Stimulated activated CD4-positive, alpha-beta T cell treated with anti-CD3 and anti-CD28 coated beads, Interleukin-1b, Interleukin-23, amount 100 ng/mL, for 24 hours (primary cell): ENCODE measurements around the gene ULK1.
"Not testable (repeated sequence)": the region's sequence is repeated elsewhere in the genome, so short reads cannot be mapped to it uniquely, and the experiment has no call there.

Experiments used
- DNase-seq, 4 experiments: peaks; one replicate each; pipeline ENCODE4 v3.0.0-alpha.2; 2020; ENCODE audit warnings: low read depth in 4 of 4, low spot score in 1 of 4

ULK1 gene

GRCh38 chr12:131861261-131862083, 33.0 kb upstream of the ULK1 start:
- DNase-seq: no peak

- DNase-seq: no peak
Measured at GRCh38 chr12:131862084-131862441, 32.4 kb upstream of the ULK1 start.

GRCh38 chr12:131862600-131862993, 31.8 kb upstream of the ULK1 start:
- no peak for DNase-seq

- DNase-seq: no peak
Measured at GRCh38 chr12:131862994-131863710, 31.3 kb upstream of the ULK1 start.

- DNase-seq: no peak
Measured at GRCh38 chr12:131863711-131864396, 30.6 kb upstream of the ULK1 start.

- no peak for DNase-seq
Measured at GRCh38 chr12:131864469-131864868, 30.0 kb upstream of the ULK1 start.

GRCh38 chr12:131865180-131865875, 29.1 kb upstream of the ULK1 start:
- DNase-seq: no peak

- no peak for DNase-seq
Measured at GRCh38 chr12:131867471-131867870, 27.0 kb upstream of the ULK1 start.

- no peak for DNase-seq
Measured at GRCh38 chr12:131867891-131868675, 26.3 kb upstream of the ULK1 start.

GRCh38 chr12:131869871-131870418, 24.5 kb upstream of the ULK1 start:
- DNase-seq: no peak

- DNase-seq: no peak
Measured at GRCh38 chr12:131871677-131872076, 22.7 kb upstream of the ULK1 start.

GRCh38 chr12:131872154-131873051, 22.0 kb upstream of the ULK1 start:
- no peak for DNase-seq

- DNase-seq: no peak
Measured at GRCh38 chr12:131873293-131873692, 21.1 kb upstream of the ULK1 start.

- not testable (repeated sequence) for DNase-seq
Measured at GRCh38 chr12:131874972-131875371, 19.4 kb upstream of the ULK1 start.

- not testable (repeated sequence) for DNase-seq
Measured at GRCh38 chr12:131877216-131877615, 17.2 kb upstream of the ULK1 start.

GRCh38 chr12:131878436-131878835, 16.0 kb upstream of the ULK1 start:
- not testable (repeated sequence) for DNase-seq

GRCh38 chr12:131882804-131883520, 11.5 kb upstream of the ULK1 start:
- DNase-seq: no peak

- DNase-seq: no peak
Measured at GRCh38 chr12:131883521-131883900, 10.9 kb upstream of the ULK1 start.

- DNase-seq: not testable (repeated sequence)
Measured at GRCh38 chr12:131885076-131885475, 9.3 kb upstream of the ULK1 start.
